ENCODE data around the gene COL9A3. TPM values are rescaled to one million over a fixed set of nuclear protein-coding genes. Genes with fewer than 3 reads are reported as not detected.

Gene COL9A3
- total RNA-seq, 1 experiment from 2014 or later = not detected

DNA sequence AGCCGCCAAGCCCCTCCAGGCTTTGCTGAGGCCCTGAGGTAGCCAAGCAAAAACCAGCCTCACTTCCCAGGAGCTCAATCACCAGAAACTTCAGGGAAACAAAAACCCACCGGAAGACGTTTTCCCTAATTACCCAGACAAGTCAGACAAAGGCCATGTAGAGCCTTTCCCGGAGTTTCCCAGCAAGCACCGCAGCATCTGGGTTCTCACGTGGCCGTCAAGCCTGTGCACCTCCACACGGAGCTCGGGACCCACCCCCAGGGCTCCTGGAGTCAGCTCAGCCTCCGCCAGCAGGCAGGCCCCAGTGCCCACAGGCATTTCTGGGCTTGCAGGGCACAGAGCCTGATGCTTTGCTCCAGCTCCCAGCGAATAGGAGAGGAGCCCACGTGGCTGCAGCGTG is 30.7 kb upstream of the COL9A3 start:
- Histone ChIP-seq H3K9me3 (replicated peaks) (no peaks in the 10 kb centered on the region), H3K27me3 (replicated peaks) (peaks cover 33% of the 10 kb centered on the region), H3K36me3 (no peaks in the 10 kb centered on the region), H3K27ac (no peak overlapping the region), H3K4me3 (no peak overlapping the region), H3K4me1 (replicated peaks) (peaks cover under 1% of the 10 kb centered on the region; the same call in 1 of the 2 replicates)
- no peak for DNase-seq (ENCODE audit: low read depth in 1 of 2, low spot score in 2 of 2)

DNA sequence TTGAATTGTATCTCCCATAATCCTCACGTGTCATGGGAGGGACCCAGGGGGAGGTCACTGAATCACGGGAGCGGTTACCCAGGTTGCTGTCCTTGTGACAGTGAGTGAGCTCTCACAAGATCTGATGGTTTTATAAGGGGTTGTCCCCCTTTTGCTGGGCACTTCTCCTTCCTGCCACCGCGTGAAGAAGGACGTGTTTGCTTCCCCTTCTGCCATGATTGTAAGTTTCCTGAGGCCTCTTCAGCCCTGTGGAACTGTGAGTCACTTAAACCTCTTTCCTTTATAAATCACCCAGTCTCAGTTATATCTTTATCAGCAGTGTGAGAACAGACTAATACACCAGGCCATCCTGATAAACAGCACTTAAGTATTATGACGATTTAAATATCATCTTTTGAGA is 29.5 kb upstream of the COL9A3 start:
- no peaks in the 10 kb centered on the region for H3K36me3 ChIP-seq
- no peaks in the 10 kb centered on the region for H3K9me3 ChIP-seq (replicated peaks)
- peaks cover 12% of the 10 kb centered on the region for H3K4me1 ChIP-seq (replicated peaks)
- H3K4me3 ChIP-seq = no peak overlapping the region
- no peak overlapping the region for H3K27ac ChIP-seq
- DNase-seq (ENCODE audit: low read depth in 1 of 2, low spot score in 2 of 2) = no peak
- H3K27me3 ChIP-seq (replicated peaks) = peaks cover 23% of the 10 kb centered on the region

DNA sequence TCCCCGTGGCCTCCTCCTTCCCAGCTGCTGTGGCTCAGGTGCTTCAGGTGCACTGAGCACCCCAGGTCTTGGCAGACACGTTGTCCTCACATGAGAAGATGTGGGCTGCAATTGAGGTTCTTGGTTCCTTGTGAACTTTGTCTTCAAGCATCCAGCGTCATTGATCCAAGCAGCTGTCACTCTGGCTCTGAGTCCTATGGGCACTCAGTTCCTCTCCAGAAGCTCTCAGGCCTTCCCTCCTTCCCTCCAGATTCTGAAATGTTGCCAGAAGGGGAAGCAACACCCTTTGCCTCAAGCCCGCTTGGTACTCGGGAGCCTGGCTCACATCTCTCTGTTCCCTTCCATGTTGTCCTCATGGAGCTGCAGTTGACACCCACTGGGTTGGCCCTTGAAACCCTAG is 29.0 kb upstream of the COL9A3 start:
- H3K27me3 ChIP-seq (replicated peaks) = peaks cover 18% of the 10 kb centered on the region
- H3K27ac ChIP-seq = no peak overlapping the region
- peaks cover 17% of the 10 kb centered on the region for H3K4me1 ChIP-seq (replicated peaks)
- no peaks in the 10 kb centered on the region for H3K9me3 ChIP-seq (replicated peaks)
- no peak for DNase-seq (ENCODE audit: low read depth in 1 of 2, low spot score in 2 of 2)
- H3K4me3 ChIP-seq = no peak overlapping the region
- no peaks in the 10 kb centered on the region for H3K36me3 ChIP-seq

DNA sequence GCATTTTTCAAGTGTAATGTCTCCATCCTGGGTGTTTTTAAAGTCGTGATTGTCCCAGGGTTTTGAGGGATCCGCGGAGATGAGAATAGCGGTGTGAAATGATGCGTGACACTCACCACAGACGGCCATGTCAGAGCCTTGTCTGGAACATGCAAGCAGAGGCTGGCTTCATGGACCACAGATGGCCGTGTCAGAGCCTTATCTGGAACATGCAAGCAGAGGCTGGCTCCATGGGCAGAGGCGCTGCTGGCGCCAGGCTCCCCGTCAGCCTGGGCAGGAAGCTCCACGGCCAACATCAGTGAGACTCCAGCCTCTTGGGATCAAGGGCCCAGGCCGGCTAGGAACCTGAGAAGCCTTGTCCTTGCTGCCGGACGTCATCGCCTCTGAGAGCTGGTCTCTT is 28.2 kb upstream of the COL9A3 start:
- no peak for DNase-seq (ENCODE audit: low read depth in 1 of 2, low spot score in 2 of 2)
- Histone ChIP-seq H3K4me1 (replicated peaks) (peaks cover 20% of the 10 kb centered on the region), H3K27ac (no peak overlapping the region), H3K4me3 (no peak overlapping the region), H3K36me3 (no peaks in the 10 kb centered on the region), H3K9me3 (replicated peaks) (no peaks in the 10 kb centered on the region), H3K27me3 (replicated peaks) (peaks cover 15% of the 10 kb centered on the region)

DNA sequence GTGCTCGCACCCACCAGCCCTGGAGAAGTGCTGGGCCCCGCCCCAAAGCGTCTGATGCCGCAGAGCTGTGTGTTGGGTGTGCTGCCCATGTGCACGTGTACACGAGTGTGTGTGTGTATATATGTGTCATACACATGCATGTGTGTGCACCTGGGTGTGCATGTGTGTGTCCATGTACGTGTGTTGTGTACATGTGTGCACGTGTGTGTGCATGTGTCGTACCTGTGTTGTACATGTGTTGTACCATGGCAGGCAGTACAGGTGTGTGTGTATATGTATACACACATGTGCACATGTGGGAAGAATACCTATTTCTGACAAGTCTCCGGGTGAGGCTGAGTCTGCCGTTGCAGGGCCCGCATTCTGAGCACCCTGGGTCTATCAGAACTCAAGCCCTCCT is 26.8 kb upstream of the COL9A3 start:
- H3K27me3 ChIP-seq (replicated peaks) = peaks cover 7% of the 10 kb centered on the region
- no peak for DNase-seq (ENCODE audit: low read depth in 1 of 2, low spot score in 2 of 2)
- H3K4me3 ChIP-seq = no peak overlapping the region
- H3K4me1 ChIP-seq (replicated peaks) = peaks cover 32% of the 10 kb centered on the region
- H3K27ac ChIP-seq = no peak overlapping the region
- H3K36me3 ChIP-seq = no peaks in the 10 kb centered on the region
- H3K9me3 ChIP-seq (replicated peaks) = no peaks in the 10 kb centered on the region

DNA sequence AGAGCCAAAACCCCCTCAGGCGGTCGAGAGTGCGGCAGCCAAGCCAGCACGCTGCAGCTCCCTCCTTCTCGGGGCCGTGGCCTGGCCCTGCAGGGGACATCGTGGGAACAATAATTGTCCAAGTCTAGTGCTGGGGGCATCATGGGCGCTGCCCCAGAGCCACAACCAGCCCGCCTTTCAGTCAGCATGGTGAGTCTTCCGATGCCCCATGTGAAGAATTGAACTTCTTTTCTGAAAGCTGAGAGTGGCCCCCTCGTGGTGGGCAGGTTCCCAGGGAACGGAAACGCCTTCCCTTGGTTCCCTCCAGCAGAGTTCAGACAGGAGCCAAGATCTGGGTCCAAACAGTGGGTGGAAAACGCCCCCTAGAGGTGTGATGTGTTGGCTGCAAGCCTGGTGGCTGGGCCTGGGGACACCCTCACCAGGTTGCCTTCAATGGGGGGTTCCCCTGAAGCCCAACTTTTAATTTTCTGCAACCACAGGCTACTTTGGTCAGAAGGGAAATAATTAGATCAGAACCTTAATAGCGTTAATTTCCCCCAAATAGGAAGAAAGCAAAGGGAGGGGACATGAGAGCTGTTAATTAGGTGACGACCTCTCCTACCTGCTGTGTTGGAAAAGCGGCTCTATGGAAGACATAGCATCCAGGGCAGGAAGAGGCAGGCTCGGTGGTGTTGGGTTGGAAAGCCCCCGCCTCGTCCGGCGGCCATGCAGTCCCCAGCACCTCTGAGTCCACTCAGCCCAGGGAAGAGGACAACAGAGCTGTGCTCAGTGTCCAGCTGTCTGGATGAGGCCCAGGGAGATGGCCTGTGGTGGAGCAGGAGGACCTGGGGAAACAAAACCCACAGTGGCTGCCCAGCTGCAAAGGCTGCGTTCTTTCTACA is 25.3 kb upstream of the COL9A3 start:
- H3K36me3 ChIP-seq = no peaks in the 10 kb centered on the region
- H3K27ac ChIP-seq = no peak overlapping the region
- H3K9me3 ChIP-seq (replicated peaks) = no peaks in the 10 kb centered on the region
- H3K4me3 ChIP-seq = no peak overlapping the region
- peaks cover 3% of the 10 kb centered on the region for H3K27me3 ChIP-seq (replicated peaks)
- H3K4me1 ChIP-seq (replicated peaks) = peaks cover 32% of the 10 kb centered on the region
- DNase-seq (ENCODE audit: low read depth in 1 of 2, low spot score in 2 of 2) = peak; percentile 82 to 87

DNA sequence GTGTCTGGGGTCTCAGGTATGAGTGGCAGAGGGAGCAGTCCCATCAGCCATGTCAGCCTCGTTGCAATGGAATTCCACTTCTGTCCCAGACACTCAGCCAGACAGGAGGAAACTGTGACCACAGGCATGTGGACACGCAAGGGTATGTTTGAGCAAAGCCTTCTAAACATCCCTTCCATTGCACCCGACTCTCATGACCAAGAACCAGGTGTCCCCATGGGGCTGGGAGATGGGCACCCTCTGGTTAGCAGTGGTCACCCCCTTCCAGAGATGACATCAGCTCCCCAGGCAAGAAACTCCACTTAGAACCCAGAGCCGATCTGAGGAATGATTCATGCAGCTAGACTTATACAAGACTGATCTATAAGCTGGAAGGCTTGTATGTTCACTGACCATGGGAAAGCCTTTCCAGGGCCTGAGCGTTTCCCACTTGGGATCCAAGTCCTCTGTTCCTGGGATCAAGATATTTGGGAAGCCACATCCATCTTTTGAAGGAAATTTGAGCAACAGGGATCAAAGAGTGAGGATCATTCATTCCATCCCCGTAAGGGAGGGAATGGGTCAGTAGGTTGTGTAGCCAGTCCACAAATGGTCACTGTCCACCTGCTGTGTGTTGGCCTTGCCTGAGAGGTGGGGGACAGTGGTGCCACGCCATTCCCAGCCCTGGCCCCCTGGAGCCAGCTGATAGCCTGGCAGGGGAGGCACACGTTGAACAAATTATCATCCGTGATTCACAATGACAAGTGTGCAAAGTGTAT is 24.5 kb upstream of the COL9A3 start:
- Histone ChIP-seq H3K36me3 (peaks cover 4% of the 10 kb centered on the region), H3K4me1 (replicated peaks) (peaks cover 37% of the 10 kb centered on the region), H3K9me3 (replicated peaks) (no peaks in the 10 kb centered on the region), H3K27me3 (replicated peaks) (peaks cover 3% of the 10 kb centered on the region), H3K27ac (no peak overlapping the region), H3K4me3 (no peak overlapping the region)
- DNase-seq (ENCODE audit: low read depth in 1 of 2, low spot score in 2 of 2) = peak in 1 of 2 experiments; percentile 41

DNA sequence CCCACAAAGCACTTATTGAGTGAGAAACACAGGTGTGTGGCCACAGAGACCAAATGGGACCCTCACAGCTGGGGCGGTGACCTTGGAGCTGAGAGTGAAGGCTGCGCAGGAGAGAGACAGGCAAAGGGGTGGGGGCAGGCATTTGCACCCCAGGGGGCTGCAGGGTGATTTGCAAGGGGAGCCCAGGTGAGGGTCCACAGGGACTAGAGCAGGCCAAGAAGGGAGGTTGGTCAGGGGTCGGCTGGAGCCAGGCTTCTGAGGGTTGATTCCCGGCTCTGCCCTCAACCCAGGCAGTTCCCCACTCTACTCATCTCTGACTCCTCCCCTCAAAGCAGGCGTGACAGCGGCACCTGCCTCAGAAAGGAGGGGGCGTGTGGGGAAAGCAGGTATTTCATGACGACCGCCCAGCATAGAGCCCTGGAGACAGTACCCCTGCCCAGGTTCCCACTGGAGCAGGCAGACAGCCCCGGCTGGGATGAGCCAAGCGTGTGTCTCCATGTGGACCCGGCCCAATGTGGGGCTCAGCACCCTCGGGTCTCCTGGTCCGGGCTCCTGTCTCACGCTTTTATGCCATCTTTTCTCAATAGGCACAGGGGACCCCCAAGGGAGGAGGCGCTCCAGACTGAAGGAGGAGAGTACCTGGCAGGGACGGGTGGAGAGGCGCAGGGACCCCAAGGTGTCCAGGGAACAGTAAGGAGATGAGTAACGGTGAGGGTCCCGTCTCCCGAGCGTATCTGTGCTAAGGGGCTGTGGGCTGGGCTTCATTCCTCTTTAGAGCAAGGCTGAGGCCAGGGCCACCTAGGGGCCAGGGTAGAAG is 23.7 kb upstream of the COL9A3 start:
- DNase-seq (ENCODE audit: low read depth in 1 of 2, low spot score in 2 of 2) = no peak
- Histone ChIP-seq H3K4me3 (no peak overlapping the region), H3K27ac (no peak overlapping the region), H3K4me1 (replicated peaks) (peaks cover 39% of the 10 kb centered on the region), H3K36me3 (peaks cover 12% of the 10 kb centered on the region), H3K9me3 (replicated peaks) (no peaks in the 10 kb centered on the region), H3K27me3 (replicated peaks) (peaks cover 3% of the 10 kb centered on the region)

DNA sequence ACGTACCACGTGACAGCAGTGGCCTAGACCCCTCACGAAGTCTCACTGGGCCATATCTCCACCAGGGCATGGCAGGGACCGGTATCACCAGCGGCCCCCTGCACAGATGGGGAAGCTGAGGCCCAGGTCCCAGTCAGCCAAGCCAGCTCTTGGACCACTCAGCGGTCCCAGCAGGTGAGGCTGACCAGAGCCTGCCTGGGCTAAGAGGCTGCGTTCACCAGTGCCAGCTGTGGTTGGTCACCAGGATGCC is 23.2 kb upstream of the COL9A3 start:
- peaks cover 17% of the 10 kb centered on the region for H3K36me3 ChIP-seq
- no peak for DNase-seq (ENCODE audit: low read depth in 1 of 2, low spot score in 2 of 2)
- H3K4me3 ChIP-seq = peak overlapping the region; percentile 21
- H3K27ac ChIP-seq = no peak overlapping the region
- H3K4me1 ChIP-seq (replicated peaks) = peaks cover 39% of the 10 kb centered on the region
- H3K27me3 ChIP-seq (replicated peaks) = peaks cover 2% of the 10 kb centered on the region
- H3K9me3 ChIP-seq (replicated peaks) = no peaks in the 10 kb centered on the region

DNA sequence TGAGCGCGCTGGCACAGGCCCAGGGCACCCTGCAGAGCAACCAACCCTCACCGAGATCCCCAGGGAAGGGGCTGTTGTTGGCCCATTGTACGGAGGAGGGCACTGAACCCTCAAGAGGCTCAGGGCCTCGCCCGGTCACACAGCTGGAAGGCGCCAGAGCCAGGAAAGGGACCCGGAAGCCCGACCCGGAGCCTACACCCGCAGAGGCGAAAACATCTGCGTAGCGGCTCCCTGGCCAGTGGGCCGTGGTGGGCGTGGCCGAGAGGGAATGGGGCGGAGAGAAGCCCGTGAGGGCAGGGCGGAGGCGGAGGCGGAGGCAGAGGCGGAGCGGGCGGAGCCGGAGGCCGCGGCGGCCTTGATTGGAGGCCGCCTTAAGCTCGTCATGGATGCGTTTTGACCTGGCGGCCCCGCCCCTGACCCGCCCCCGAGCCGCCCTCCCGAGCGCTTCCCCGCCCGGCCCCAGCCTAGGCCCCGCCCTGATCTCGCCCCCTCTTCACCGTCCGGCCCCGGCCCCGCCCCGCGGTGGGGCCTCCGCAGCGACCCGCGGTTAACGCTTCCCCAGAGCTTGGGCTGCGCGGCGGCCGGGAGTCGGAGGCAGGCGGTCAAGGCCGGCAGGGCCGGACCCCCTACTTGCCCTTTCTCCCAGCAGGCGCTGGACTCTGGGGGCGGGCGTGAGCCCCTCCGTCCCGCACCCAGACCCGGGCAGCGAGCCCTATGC is 22.7 kb upstream of the COL9A3 start:
- peaks cover 39% of the 10 kb centered on the region for H3K4me1 ChIP-seq (replicated peaks)
- H3K27me3 ChIP-seq (replicated peaks) = no peaks in the 10 kb centered on the region; the same call in 1 of the 2 replicates
- H3K27ac ChIP-seq = peak overlapping the region; percentile 17; the same call in 1 of the 2 replicates
- H3K9me3 ChIP-seq (replicated peaks) = no peaks in the 10 kb centered on the region
- peaks cover 22% of the 10 kb centered on the region for H3K36me3 ChIP-seq
- peak overlapping the region; percentile 81 for H3K4me3 ChIP-seq
- peak; percentile 95 to 96 for DNase-seq (ENCODE audit: low read depth in 1 of 2, low spot score in 2 of 2)

DNA sequence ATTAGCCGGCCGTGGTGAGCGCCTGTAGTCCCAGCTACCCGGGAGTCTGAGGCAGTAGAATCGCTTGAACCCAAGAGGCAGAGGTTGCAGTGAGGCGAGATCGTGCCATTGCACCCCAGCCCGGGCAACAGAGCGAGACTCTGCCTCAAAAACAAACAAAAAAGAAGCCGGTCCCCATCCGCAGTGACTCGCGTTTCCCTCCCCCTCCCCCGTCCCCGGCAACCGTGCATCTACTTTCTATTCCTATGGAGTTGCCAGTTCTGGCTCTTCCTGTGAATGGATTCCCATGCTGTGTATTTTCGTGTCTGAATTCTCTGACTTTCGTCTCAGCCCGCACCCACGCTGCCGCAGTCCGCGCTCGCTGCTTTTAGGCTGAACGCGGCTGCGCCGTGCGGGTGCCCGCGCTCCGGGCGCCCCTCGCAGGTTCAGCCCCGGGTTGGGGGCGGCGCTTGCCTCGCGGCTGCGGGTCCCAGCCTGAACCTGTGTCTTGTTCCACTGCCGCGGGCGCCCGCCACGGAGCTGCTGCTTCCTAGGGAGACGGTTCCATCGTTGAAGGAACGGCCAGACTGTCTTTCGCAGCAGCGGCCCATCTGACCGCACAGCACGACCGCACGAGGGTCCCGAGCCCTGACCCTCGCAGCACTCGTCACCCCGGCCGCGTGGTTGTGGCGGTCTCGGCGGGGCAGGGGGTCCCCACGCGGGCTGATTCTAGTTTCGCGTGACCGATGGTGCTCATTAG is 21.7 kb upstream of the COL9A3 start:
- H3K9me3 ChIP-seq (replicated peaks) = no peaks in the 10 kb centered on the region
- peak; percentile 66 to 75 for DNase-seq (ENCODE audit: low read depth in 1 of 2, low spot score in 2 of 2)
- peak overlapping the region; percentile 81 for H3K4me3 ChIP-seq
- H3K36me3 ChIP-seq = peaks cover 32% of the 10 kb centered on the region
- no peaks in the 10 kb centered on the region; the same call in 1 of the 2 replicates for H3K27me3 ChIP-seq (replicated peaks)
- peaks cover 39% of the 10 kb centered on the region for H3K4me1 ChIP-seq (replicated peaks)
- peak overlapping the region; percentile 17; the same call in 1 of the 2 replicates for H3K27ac ChIP-seq

DNA sequence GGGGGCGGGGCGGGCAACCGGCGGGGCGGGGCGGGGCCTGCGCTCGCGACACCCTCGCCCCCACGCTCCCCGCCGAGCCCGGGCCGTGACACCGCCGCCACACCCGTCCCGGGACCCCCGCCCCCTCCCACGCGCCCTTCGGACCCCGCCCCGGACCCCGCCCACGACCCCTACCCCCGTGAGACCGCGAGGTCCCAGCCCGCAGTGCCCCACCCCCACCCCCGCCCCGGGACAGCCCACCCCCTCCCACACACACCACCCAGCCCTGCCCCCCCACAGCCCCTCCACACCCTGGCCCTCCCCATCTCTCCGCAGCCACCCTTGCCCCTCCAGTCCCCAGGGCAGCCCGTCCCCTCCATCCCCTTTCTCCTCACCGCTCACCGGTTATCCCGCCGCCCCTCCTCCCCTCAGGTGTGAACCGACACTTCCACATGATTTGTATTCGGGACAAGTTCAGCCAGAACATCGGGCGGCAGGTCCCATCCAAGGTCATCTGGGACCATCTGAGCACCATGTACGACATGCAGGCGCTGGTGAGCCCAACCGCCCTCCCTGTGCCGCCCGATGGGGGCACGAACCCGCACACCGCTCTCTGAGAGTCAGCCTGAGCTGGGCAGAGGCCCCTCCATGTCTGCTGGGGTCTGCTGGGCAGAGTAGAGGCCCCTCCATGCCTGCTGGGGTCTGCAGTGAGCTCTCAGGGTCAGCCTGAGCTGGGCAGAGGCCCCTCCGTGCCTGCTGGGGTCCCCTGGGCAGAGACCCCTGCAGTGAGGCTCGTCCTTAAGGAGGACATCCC is 20.0 kb upstream of the COL9A3 start:
- no peak for DNase-seq (ENCODE audit: low read depth in 1 of 2, low spot score in 2 of 2)
- Histone ChIP-seq H3K27me3 (replicated peaks) (no peaks in the 10 kb centered on the region), H3K27ac (no peak overlapping the region), H3K9me3 (replicated peaks) (no peaks in the 10 kb centered on the region), H3K4me3 (peak overlapping the region; percentile 81), H3K4me1 (replicated peaks) (peaks cover 31% of the 10 kb centered on the region), H3K36me3 (peaks cover 46% of the 10 kb centered on the region)
